Measurements from ENCODE around the gene DPPA5.
"Not testable (repeated sequence)": the region's sequence is repeated elsewhere in the genome, so short reads cannot be mapped to it uniquely, and the experiment has no call there.

The DPPA5 gene

GRCh38 chr6:73364549-73364948 is 10.5 kb upstream of the DPPA5 start:
- DNase-seq (ENCODE audit: low read depth in 3 of 3, low spot score in 1 of 3) = no peak

- DNase-seq (ENCODE audit: low read depth in 3 of 3, low spot score in 1 of 3) = no peak
Observed at GRCh38 chr6:73364121-73364520, 10.0 kb upstream of the DPPA5 start.

DNA sequence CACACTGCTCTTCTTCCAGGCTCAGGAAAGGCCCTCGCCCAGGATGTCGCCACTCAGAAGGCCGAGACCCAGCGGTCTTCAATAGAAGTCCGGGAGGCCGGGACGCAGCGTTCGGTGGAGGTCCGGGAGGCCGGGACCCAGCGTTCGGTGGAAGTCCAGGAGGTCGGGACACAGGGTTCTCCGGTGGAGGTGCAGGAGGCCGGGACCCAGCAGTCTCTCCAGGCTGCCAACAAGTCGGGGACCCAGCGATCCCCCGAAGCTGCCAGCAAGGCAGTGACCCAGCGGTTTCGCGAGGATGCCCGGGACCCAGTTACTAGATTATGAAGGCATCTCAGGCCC is 9.4 kb upstream of the DPPA5 start:
- DNase-seq (ENCODE audit: low read depth in 3 of 3, low spot score in 1 of 3) = no peak

DNA sequence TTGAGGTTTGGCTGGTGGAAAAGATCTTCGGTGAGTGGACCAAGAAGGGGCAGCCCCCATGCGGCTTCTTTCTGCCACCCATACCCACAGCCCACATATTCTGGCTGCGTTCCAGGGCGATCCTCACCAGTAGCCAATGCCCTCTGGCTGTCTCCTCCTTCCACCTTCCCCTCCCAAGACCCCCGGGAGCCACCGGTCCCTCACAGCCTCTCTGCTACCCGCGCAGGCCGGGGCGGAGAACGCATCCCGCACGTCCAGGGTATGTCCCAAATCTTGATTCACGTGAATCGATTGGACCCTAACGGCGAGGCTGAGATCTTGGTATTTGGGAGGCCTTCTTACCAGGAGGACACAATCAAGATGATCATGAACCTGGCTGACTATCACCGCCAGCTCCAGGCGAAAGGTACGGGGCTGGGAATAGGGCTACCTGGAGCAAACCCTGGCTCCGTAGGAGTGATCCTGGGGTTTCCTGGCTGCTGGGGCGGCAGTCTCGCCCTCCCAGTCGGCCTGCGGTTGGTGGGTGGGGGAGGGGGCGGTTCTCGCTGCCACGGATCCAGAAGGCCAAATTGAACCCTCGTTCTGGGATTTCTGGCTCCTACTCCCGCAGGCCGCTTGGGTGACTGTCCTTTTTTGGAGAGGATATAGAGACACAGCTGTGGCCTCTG is 8.9 kb upstream of the DPPA5 start:
- DNase-seq (ENCODE audit: low read depth in 3 of 3, low spot score in 1 of 3) = no peak

GRCh38 chr6:73362358-73362757 is 8.3 kb upstream of the DPPA5 start, which contains the start of gene KHDC3L:
TSS of gene KHDC3L (plus strand) at chr6:73362658. CDS start at chr6:73362730, 72 bp downstream.
- no peak for DNase-seq (ENCODE audit: low read depth in 3 of 3, low spot score in 1 of 3)

DNA sequence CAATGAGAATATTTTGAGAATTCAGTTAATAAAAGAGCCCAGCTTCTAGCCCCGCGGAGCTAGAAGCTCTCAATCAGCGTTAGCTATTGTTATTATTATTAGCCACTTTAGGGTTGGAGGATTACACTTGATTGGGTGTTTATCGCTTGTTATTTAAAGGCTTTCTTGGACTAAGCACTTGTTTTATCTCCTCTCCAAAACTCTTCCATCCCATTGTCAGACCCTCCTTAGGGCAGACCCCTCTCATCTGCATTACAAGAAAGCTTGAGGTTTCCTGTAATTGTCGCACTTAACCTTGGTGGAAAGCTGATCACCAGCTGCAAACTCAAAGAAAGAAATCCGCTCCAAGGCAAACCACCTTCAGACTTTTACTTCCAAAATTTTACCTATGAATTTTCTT is 4.8 kb downstream of the DPPA5 start:
- DNase-seq (ENCODE audit: low read depth in 3 of 3, low spot score in 1 of 3) = no peak

DNA sequence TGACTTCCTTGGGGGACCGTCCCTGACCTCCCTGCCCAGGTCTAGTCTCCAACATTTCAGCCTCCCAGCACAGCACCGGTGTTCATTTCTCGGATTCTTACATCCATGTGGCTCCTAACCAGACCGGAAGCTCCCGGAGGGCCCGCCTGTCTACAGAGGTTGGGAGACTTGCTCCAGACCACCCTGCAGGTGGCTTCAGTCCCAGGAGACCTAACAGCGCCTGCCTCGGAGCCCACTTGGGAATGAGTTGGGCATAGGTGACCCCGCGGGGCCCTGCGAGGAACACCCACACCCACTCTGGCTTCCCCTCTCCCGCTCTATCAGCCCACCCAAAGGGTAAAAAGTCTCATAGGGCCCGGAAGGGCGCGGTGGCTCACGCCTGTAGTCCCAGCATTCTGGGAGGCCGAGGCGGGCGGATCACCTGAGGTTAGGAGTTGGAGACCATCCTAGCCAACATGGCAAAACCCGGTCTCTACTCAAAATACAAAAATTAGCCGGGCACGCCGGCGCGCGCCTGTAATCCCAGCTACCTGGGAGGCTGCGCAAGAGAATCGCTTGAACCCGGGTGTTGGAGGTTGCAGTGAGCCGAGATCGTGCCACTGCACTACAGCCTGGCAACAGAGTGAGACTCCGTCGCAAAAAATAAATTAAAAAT is 5.4 kb downstream of the DPPA5 start:
- no peak for DNase-seq (ENCODE audit: low read depth in 3 of 3, low spot score in 1 of 3)

GRCh38 chr6:73343164-73343563 is 10.9 kb downstream of the DPPA5 start:
- no peak for DNase-seq (ENCODE audit: low read depth in 3 of 3, low spot score in 1 of 3)

GRCh38 chr6:73342174-73342573 is 11.9 kb downstream of the DPPA5 start:
- no peak for DNase-seq (ENCODE audit: low read depth in 3 of 3, low spot score in 1 of 3)

DNA sequence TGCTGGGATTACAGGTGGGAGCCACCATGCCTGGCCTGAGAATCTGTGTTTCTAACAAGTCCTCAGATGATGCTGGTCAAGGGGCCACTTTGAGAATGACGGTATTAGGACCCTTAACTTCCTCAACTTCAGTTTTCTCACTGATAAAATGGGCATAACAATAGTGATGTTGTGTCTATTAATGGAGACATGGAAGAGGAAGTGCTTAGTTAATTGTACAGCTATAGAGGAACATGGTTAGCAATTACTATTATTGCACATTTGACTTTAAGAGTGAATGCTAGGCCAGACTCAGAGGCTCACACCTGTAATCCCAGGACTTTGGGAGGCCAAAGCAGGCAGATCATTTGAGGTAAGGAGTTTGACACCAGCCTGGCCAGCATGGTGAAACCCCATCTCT is 12.7 kb downstream of the DPPA5 start:
- no peak for DNase-seq (ENCODE audit: low read depth in 3 of 3, low spot score in 1 of 3)

- DNase-seq (ENCODE audit: low read depth in 3 of 3, low spot score in 1 of 3) = no peak
Observed at GRCh38 chr6:73340048-73340447, 14.0 kb downstream of the DPPA5 start.

DNA sequence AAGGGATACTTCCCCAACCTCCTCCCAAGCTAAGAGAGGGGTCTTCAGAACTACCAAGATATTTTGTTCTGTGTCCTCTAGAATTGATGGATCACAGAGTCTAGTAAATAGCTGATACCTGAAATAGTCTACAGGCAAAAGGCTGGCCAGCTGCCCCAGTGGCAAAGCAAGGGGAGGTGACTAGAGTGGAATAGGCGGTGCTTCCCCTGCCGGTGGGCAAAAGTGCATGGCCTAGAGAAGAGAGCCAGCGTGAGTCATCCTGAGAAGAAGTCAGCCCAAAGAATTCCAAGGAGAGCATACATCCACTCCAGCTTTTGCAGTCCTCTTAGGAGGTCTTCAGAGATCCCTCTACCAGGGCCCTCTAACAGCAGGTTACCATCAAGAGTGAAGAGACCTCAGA is 14.7 kb downstream of the DPPA5 start:
- no peak for DNase-seq (ENCODE audit: low read depth in 3 of 3, low spot score in 1 of 3)

- DNase-seq (ENCODE audit: low read depth in 3 of 3, low spot score in 1 of 3) = no peak
Observed at GRCh38 chr6:73329201-73329600, 24.9 kb downstream of the DPPA5 start.

DNA sequence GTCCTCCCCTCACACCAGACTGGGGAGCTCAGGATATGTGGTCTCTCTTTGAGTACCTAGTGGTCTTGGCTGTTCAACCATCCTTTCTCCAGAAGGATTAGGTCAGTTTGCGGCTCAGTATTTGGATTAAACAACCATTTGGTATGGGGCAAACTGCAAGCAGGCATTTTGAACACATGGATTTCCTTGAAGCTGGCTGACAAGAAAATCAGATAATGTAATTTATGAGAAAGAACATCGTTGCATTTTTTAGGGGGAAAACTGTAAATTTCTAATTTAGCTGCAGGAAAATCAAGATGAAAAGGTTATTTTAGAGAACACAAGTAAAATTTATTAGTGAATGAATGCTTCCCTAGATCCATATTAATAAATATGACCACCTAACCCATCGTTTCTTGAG is 25.3 kb downstream of the DPPA5 start:
- no peak for DNase-seq (ENCODE audit: low read depth in 3 of 3, low spot score in 1 of 3)

GRCh38 chr6:73325656-73326055 is 28.4 kb downstream of the DPPA5 start:
- no peak for DNase-seq (ENCODE audit: low read depth in 3 of 3, low spot score in 1 of 3)

GRCh38 chr6:73323323-73323722 is 30.8 kb downstream of the DPPA5 start:
- no peak for DNase-seq (ENCODE audit: low read depth in 3 of 3, low spot score in 1 of 3)

- DNase-seq (ENCODE audit: low read depth in 3 of 3, low spot score in 1 of 3) = no peak
Observed at GRCh38 chr6:73314577-73315492, 39.2 kb downstream of the DPPA5 start.

GRCh38 chr6:73310503-73310845 is 43.6 kb downstream of the DPPA5 start:
- not testable (repeated sequence) for DNase-seq (ENCODE audit: low read depth in 3 of 3, low spot score in 1 of 3)

- peak in 2 of 3 donors; percentile 24 to 38 for DNase-seq (ENCODE audit: low read depth in 3 of 3, low spot score in 1 of 3)
Observed at GRCh38 chr6:73309785-73310502, 44.1 kb downstream of the DPPA5 start.

GRCh38 chr6:73309535-73309784 is 44.6 kb downstream of the DPPA5 start:
- DNase-seq (ENCODE audit: low read depth in 3 of 3, low spot score in 1 of 3) = no peak

GRCh38 chr6:73308712-73309534 is 45.2 kb downstream of the DPPA5 start:
- DNase-seq (ENCODE audit: low read depth in 3 of 3, low spot score in 1 of 3) = no peak
